ENCODE measurements around the gene KRTAP10-2. TPM values are rescaled to one million over a fixed set of nuclear protein-coding genes. Genes with fewer than 3 reads are reported as not detected.
"Not testable (repeated sequence)": the region's sequence is repeated elsewhere in the genome, so short reads cannot be mapped to it uniquely, and the experiment has no call there.

KRTAP10-2 gene
- total and polyA plus RNA-seq, 11 donors, result not detected

- TF ChIP-seq CTCF (IDR thresholded peaks at IDR 0.05) (no peak), POLR2A (IDR thresholded peaks at IDR 0.05) (no peak)
- H3K4me1 ChIP-seq, result no peaks in the 10 kb centered on the region
- peaks cover 0 to 44% (median 9%) of the 10 kb centered on the region in 9 donors for H3K27me3 ChIP-seq
- H3K36me3 ChIP-seq, result no peaks in the 10 kb centered on the region
- 75 to 81% (median 79%) methylated on average over 13 of the region's 13 CpGs for WGBS, 4 donors
- DNase-seq (peak in 1 of 5 donors; percentile 5), ATAC-seq (no peak)
- H3K9me3 ChIP-seq, result peaks cover 0 to 11% (median 0%) of the 10 kb centered on the region in 12 donors
- H3K27ac ChIP-seq, result no peak overlapping the region
- H3K4me3 ChIP-seq, result no peak overlapping the region
- intact Hi-C loops (cut with DNase I), result no loop called here
These were observed 4.0 kb upstream of the KRTAP10-2 start for GRCh38 chr21:44555200-44555875.

GRCh38 chr21:44552681-44553080, 1.4 kb upstream of the KRTAP10-2 start:
- DNase-seq, result peak in 1 of 5 donors; percentile 8
- no peak for ATAC-seq
- no peak overlapping the region for H3K4me3 ChIP-seq

GRCh38 chr21:44552136-44552535, 831 bp upstream of the KRTAP10-2 start:
- ATAC-seq (no peak), DNase-seq (peak in 2 of 5 donors; percentile 8 to 15)
- Histone ChIP-seq H3K4me3 (no peak overlapping the region), H3K4me1 (no peaks in the 10 kb centered on the region), H3K27me3 (peaks cover 0 to 56% (median 10%) of the 10 kb centered on the region in 9 donors), H3K9me3 (peaks cover 0 to 9% (median 0%) of the 10 kb centered on the region in 12 donors), H3K27ac (no peak overlapping the region), H3K36me3 (no peaks in the 10 kb centered on the region)
- WGBS, 4 donors, result 86 to 95% (median 90%) methylated on average over 5 to 6 of the region's 6 CpGs
- TF ChIP-seq CTCF (IDR thresholded peaks at IDR 0.05) (no peak), POLR2A (IDR thresholded peaks at IDR 0.05) (no peak)
- intact Hi-C loops (cut with DNase I), result no loop called here

More at GRCh38 chr21:44552681-44553080, 1.4 kb upstream of the KRTAP10-2 start:
- Histone ChIP-seq H3K27me3 (peaks cover 0 to 60% (median 10%) of the 10 kb centered on the region in 9 donors), H3K9me3 (peaks cover 0 to 5% (median 0%) of the 10 kb centered on the region in 12 donors), H3K4me1 (no peaks in the 10 kb centered on the region), H3K27ac (no peak overlapping the region), H3K36me3 (no peaks in the 10 kb centered on the region)
- intact Hi-C loops (cut with DNase I), result no loop called here
- no peak for TF ChIP-seq CTCF (IDR thresholded peaks at IDR 0.05)
- TF ChIP-seq POLR2A (IDR thresholded peaks at IDR 0.05), result no peak
- 61 to 69% (median 68%) methylated on average over 13 of the region's 13 CpGs for WGBS, 4 donors

- Histone ChIP-seq H3K9me3 (peaks cover 0 to 22% (median 3%) of the 10 kb centered on the region in 12 donors), H3K27me3 (peaks cover 0 to 45% (median 5%) of the 10 kb centered on the region in 9 donors), H3K36me3 (no peaks in the 10 kb centered on the region), H3K4me1 (no peaks in the 10 kb centered on the region), H3K4me3 (no peak overlapping the region), H3K27ac (no peak overlapping the region)
- ATAC-seq (no peak), DNase-seq (peak in 2 of 5 donors; percentile 9 to 19)
- intact Hi-C loops (cut with DNase I), result no loop called here
- 68 to 80% (median 73%) methylated on average over 4 to 10 of the region's 10 CpGs for WGBS, 4 donors
- TF ChIP-seq POLR2A (IDR thresholded peaks at IDR 0.05) (no peak), CTCF (IDR thresholded peaks at IDR 0.05) (no peak)
These were observed 498 bp downstream of the KRTAP10-2 start for GRCh38 chr21:44550807-44551206.

GRCh38 chr21:44550285-44550684, 1.0 kb downstream of the KRTAP10-2 start:
- H3K27ac ChIP-seq; ATAC-seq; intact Hi-C loops (cut with DNase I); H3K4me3 ChIP-seq; H3K4me1 ChIP-seq; H3K36me3 ChIP-seq: not testable (repeated sequence)
- 58 to 73% (median 60%) methylated on average over 12 to 17 of the region's 17 CpGs for WGBS, 4 donors
- Histone ChIP-seq H3K9me3 (peaks cover 0 to 24% (median 3%) of the 10 kb centered on the region in 12 donors), H3K27me3 (peaks cover 0 to 44% (median 3%) of the 10 kb centered on the region in 9 donors)
- peak in 2 of 5 donors; percentile 13 to 60 for DNase-seq

Measured in heart left ventricle (tissue), 16 donors.